ENCODE results near the gene PLEKHO2.

DNA sequence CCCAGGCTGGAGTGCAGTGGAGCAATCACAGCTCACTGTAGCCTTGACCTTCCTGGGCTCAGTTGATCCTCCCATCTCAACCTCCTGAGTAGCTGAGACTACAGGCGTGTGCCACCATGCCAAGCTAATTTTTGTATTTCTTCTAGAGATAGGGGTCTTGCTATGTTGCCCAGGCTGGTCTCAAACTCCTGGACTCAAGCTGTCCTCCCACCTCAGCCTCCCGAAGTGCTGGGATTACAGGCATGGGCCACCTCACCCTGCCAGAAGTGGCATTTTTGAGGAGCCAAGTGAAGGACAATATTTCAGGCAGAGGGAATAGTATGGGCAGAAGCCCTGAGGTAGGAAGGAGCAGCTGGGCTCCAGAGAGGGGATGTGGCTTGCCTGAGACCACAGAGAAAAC is 74.7 kb downstream of the PLEKHO2 start:
- TF ChIP-seq TAF1 (IDR thresholded peaks at IDR 0.05; ENCODE audit: low read depth, low read length) (no peak), POLR2A (IDR thresholded peaks at IDR 0.05; ENCODE audit: low read depth, low read length) (no peak)
